GM19395 (cell line): Measurements from ENCODE around the gene ZNF804B.

ENCODE experiments used
- ATAC-seq: cut with Tn5 transposase; IDR thresholded peaks from one replicate; pipeline ENCODE4 v1.9.1; 2021; ENCODE audit warnings: mild to moderate bottlenecking, moderate library complexity; ENCODE audit not compliant: unreplicated experiment

The ZNF804B gene

GRCh38 chr7:88965371-88965770, 205.9 kb downstream of the ZNF804B start:
- no peak for ATAC-seq

DNA sequence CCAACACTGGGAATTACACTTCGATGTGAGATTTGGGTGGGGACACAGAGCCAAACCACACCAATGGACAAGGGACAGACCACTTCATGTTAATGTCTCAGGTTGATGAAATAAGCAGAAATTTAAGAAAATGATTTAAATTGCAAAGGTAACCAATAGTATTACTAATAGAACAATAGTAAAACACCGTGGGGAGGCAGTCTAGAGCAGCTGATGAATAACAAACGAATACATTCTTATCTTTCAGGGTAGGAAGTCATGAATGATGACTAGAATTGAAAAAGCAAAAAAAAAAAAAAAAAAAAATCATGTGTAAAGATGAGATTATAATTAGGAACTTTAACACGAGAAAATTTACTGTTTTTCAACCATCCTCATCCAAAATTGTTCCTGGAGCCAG, 207.9 kb downstream of the ZNF804B start:
- no peak for ATAC-seq

GRCh38 chr7:88969167-88969566, 209.7 kb downstream of the ZNF804B start:
- no peak for ATAC-seq

DNA sequence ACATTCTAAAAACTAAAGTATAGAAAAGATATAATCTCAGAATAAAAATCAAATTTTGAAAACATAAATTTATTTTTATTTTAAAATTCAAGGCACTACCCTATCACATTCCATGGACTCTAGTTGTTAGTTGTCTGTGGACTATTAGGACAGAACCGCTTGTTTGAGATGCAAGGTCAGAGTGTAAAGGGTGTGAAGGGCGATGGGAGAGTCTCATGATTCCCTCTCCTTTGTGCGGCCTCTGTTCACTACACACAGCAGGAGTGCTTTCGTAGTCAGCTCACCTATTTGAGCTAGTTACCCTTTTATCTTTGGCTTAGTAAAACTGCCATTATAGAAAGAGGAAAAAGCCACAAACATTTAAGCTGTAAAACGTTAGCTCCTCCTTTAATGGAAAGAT, 225.8 kb downstream of the ZNF804B start:
- no peak for ATAC-seq

GRCh38 chr7:89001306-89001705, 241.8 kb downstream of the ZNF804B start:
- ATAC-seq, result no peak

DNA sequence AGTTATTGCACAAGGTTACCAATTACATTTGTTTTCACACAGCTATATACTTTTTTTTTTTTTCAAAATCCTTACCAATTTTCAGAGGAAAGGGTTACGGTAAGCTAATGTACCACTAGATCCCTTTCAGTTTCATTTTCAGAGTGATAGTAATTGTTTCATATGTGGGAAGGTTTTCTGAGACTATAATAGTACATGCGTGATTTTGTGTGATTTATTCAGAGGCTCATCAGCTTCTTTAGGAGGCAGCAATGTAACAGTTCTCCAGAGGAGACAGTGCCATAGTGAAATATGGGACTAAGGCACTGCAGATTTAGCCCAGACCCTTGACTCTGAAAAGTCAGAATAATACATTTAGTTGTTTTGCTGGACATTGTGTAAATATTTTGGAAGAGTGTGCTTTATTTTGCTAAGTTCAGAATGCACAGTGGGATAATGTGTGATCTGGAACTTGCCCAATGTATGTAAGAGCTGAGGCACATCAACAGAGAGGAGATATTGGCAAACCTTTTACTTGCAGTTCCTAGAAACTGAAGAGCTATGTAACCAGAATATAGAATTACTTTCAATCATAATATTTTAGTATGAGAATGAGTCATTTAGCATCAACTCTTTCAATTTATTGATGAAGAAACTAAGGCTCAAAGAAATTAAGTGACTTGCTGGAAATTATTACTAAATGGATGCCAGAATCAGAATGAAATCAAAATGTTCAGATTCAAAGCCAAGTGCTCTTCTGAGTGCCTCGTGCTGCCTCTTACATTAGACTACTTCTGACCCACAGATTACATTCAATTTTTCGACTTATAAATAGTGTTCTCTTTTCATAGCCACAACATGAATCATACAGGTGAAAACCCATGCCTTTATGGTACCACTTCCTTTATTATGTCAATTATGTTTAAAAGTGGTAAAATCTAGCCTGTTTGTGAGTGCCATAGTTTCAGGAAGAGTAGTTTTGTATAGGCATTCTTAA, 243.8 kb downstream of the ZNF804B start:
- ATAC-seq, result peak; percentile 86

DNA sequence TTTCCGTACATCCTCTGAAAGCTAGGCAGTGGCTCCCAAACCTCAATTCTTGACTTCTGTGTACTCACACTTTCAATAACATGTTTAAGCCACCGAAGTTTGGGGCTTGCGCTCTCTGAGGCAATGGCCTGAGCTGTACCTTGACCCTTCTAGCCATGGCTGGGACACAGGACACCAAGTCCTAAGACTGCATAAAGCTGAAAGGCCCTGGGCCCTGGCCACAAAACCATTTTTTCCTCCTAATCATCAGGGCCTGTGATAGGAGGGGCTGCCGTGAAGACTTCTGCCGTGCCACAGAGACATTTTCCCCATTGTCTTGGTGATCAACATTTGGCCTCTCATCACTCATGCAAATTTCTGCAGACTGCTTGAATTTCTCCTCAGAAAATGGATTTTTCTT, 252.5 kb downstream of the ZNF804B start:
- ATAC-seq, result no peak

DNA sequence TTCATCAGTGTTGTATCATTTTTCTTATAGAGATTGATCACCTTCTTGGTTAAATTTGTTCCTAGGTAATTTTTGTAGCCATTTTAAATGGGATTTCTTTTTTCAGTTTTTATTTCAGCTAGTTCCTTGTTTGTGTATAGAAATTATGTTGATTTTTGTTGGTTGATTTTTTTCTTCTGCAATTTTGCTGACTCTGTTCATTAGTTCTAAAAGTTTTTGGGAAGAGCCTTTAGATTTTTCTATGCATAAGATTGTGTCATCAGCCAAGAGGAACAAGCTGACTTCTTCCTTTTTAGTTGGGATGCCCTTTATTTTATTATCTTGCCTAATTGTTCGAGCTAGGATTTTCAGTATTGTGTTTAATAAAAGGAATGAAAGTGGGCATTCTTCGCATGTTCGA, 258.2 kb downstream of the ZNF804B start:
- ATAC-seq, result no peak

GRCh38 chr7:89021741-89022140, 262.2 kb downstream of the ZNF804B start:
- no peak for ATAC-seq

GRCh38 chr7:89023206-89023605, 263.7 kb downstream of the ZNF804B start:
- no peak for ATAC-seq

- ATAC-seq, result no peak
These were observed 264.4 kb downstream of the ZNF804B start for GRCh38 chr7:89023877-89024276.

GRCh38 chr7:89027781-89028180, 268.3 kb downstream of the ZNF804B start:
- no peak for ATAC-seq

GRCh38 chr7:89028319-89028718, 268.8 kb downstream of the ZNF804B start:
- ATAC-seq, result no peak

DNA sequence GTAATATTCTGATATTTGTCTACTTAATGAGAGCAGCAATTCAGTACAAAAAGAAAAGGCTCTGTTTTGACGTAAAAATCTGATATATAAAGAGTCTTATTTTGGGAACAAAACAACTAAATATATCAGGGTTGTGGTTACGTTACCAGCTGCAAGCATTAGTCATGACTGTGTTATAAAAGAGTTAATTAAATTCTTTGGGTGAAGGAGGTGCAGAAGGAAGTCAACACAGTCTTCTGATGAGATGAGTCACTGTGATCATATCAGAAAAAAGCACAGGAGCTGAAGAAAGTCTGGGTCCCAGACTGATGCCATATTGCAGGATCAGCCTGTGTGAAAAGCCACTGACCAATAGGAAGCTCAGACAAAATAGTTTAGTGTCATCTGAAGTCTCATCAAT, 270.4 kb downstream of the ZNF804B start:
- no peak for ATAC-seq

GRCh38 chr7:89041240-89041639, 281.7 kb downstream of the ZNF804B start:
- ATAC-seq, result no peak

DNA sequence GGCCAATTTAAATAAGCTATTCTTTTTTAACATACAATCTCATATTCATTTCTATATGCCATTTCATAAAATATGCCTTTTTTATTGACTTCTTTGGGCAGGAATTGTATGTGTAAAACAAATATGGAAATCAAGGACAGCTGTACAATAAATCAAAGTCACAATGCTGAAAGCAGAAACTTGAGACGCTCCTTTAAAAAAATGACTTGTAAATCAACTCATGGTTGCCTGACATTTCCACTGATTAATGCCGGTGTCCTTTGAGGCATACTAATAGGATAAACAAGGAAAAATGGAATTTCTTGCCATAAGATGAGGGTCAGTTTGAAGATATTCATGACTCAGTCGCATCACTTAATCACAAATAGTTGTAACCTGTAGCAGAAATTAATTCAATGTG, 283.4 kb downstream of the ZNF804B start:
- no peak for ATAC-seq

DNA sequence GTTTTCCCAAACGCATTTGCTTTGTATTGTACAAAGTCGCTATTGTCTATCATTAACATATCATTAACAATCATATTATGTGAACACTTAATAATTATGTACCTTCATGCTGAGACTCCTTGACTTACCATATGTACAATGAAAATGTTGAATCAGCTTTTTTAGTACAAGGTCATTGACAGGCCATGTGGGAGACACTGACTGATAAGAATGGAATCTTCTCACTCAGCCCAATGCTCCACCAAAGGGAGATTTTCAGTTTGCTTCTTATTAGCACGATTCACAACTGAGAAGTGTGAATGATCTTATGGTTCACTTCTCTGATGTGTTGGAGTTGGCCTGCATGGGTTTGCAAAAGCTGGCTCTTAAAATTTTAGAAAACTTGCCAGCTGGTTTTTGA, 289.5 kb downstream of the ZNF804B start:
- ATAC-seq, result no peak

- no peak for ATAC-seq
These were observed 293.6 kb downstream of the ZNF804B start for GRCh38 chr7:89053130-89053529.

DNA sequence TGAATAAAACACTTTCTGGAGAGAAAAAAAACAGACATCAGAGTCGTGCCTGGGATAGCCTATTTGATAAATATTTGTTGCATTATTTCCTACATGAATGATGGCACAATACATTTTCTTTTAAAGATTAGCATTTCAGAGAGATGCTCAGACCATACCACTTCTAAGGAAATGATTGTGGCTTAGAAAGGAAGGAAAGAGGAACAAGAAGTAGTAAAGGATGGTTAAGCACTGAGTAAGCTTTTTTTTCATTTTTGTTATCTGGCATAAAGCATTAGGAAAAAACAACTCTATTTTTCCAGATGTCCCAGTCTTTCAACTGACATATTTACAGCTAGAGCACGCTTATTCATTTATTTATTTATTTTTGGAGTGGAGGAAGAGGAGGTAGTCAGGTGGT, 294.9 kb downstream of the ZNF804B start:
- ATAC-seq, result no peak

DNA sequence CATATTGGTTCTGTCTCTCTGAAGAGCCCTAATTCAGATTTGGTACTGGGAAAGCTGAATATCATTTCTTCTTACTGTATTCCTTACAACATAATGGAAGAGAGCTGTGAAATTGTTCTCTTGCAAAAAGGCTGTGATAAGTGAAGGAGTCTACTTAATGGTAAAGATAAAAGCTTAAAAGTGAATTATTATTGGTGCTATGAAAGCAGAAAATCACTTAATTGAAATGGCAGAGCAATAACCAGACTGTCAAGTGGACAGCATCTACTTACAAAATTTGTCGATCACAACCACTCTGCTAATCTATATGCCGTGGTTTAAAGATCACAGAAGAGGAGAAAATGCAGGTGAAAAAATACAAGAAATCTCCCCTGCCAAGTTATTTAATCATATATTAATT, 300.7 kb downstream of the ZNF804B start:
- no peak for ATAC-seq

DNA sequence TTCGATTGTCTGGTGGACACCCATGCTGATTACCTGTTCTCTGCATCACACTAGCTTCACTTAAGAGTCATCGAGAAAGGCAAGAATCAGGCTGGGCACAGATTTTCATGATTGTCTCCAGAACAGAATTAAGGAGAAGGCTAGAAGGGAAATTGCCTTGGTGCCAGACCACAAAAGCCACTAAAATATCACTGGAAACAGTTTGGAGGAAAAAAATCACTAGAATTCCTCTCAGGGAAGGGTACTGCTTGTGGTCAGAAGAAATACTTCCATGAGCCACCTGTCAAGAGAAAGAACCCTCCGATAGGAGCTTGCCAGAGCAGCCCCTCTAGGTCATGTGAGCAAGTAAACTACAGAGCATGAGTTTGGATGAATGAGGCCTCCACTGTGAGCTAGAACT, 305.3 kb downstream of the ZNF804B start:
- no peak for ATAC-seq

GRCh38 chr7:89067048-89067447, 307.5 kb downstream of the ZNF804B start:
- ATAC-seq, result no peak

- no peak for ATAC-seq
These were observed 312.6 kb downstream of the ZNF804B start for GRCh38 chr7:89072081-89072480.
